K562 treated with DMSO at 1 percent for 24 hours (cell line): ENCODE data around the gene BSPRY. TPM values are rescaled to one million over a fixed set of nuclear protein-coding genes. Genes with fewer than 3 reads are reported as not detected.

Experiments used
- total RNA-seq: library from RNA; unstranded; fragments of 300-600 nt; gene quantifications from 2 replicates; pipeline ENCODE4 v1.2.3, GENCODE V29; 2022; ENCODE audit warnings: low read depth; ENCODE audit not compliant: insufficient read depth

The BSPRY gene
- total RNA-seq: 1.9 and 2.3 TPM in 2 replicates

GRCh38 chr9:113349445-113350094, at the start of gene BSPRY:
Gene BSPRY, plus strand, starts transcription at chr9:113349541. Its CDS starts 39 bp downstream, at chr9:113349580.

DNA sequence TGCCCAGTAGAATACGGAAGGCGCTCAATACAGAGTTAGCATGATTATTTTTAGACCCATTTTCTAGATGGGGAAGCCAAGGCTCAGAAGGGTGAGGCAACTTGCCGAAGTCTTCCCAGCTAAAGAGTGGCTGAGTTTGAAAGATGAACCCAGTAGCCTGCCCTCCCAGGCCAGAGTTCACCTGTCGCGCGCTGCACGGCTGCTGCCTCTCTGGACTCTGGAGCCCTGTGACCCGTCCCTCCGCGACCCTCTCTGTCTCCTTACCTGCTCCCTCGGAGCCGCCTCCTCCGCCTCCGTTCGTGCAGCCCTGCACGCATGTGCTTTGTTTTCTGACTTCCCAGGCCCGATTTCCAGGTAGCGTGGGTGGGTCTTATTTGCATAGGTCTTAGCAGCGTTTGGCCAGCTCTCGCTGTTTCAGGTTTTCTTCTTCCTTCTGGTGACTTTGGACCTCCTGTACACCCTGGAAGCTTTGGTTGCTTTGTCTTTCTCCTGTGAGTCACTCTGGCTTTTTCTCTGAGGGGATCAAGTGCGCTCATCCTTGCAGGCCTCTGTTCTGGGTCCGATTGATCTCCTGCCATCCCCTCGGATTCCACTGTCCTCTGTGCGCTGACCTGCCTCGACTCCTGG, 46.4 kb upstream of the BSPRY start, which contains the start of gene RNF183:
Gene RNF183, minus strand, starts transcription at position 585 of the 627 bp plus-strand sequence. CDS start 5,192 bp downstream, outside the sequence.

GRCh38 chr9:113340011-113340699, 9.2 kb upstream of the BSPRY start, which contains the start of gene WDR31:
Gene WDR31, minus strand, starts transcription at chr9:113340275. Its CDS starts 8,253 bp downstream, at chr9:113332022.

GRCh38 chr9:113376634-113377567, 27.6 kb downstream of the BSPRY start, which contains the start of gene HDHD3:
Gene HDHD3, minus strand, starts transcription at chr9:113376986. Its CDS starts 2,632 bp downstream, at chr9:113374354.

DNA sequence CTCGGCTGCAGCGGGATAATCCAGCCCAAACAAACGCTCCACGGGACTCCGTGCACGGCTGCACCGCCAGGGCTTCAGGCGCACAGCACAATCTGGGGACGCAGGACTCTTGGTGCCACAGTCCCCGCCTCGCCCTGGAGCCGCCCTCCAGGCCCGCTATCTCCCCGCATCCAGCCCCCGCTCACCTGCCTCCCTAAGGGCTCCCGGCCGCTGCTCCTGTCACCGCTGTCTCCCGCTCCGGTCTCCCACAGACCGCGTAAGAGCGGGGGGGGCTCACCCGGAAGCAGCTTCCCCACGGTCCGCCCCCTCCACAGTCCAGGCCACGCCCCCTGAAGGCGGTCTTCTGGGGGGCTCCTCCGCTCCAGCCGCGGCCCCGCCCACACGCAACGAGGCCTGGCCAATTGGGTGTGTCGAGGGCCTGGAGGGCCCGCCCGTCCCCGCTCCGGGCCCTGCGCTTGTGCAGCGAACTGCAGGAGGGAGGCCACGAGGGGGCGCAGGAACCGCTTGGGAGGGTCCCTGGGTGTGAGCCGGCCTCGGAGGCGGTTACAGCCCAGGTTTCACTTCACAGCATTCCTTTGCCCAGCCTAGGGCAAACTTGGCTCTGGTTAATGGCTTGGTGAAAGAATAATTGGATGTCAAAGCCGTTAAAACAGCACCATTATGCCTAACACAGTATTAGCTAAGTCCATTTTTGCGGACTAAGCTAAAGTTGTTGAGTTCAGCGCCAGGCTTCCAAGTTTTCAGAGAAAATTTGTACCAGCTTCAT, 51.9 kb downstream of the BSPRY start, which contains the start of gene ALAD:
Gene ALAD, minus strand, starts transcription at position 258 of the 766 bp plus-strand sequence. CDS start 7,725 bp downstream, outside the sequence.

GRCh38 chr9:113410207-113410864, 61.0 kb downstream of the BSPRY start, which contains the start of the genes C9orf43 and POLE3:
Gene C9orf43, plus strand, starts transcription at chr9:113410747. Its CDS starts 2,747 bp downstream, at chr9:113413494.
Gene POLE3, minus strand, starts transcription at chr9:113410675. Its CDS starts 382 bp downstream, at chr9:113410293.

Other genes with a start within 250 kb of the BSPRY start
- 4.0 and 4.8 TPM in 2 replicates for gene SLC31A2, start 198.5 kb upstream of the BSPRY start, total RNA-seq
- 14.3 and 17.2 TPM in 2 replicates for gene FKBP15, start 128.3 kb upstream of the BSPRY start, total RNA-seq
- gene SLC31A1, start 128.0 kb upstream of the BSPRY start, total RNA-seq: 33.4 and 34.5 TPM in 2 replicates
- gene CDC26, start 74.0 kb upstream of the BSPRY start, total RNA-seq: 19.5 and 24.3 TPM in 2 replicates
- 21.7 and 23.2 TPM in 2 replicates for gene PRPF4, start 73.9 kb upstream of the BSPRY start, total RNA-seq
- gene RNF183, start 46.2 kb upstream of the BSPRY start, total RNA-seq: 0.25 and 0.78 TPM in 2 replicates
- gene WDR31, start 9.3 kb upstream of the BSPRY start, total RNA-seq: 5.6 and 6.3 TPM in 2 replicates
- gene HDHD3, start 27.4 kb downstream of the BSPRY start, total RNA-seq: 51.6 and 52.3 TPM in 2 replicates
- 57.2 and 62.6 TPM in 2 replicates for gene ALAD, start 51.7 kb downstream of the BSPRY start, total RNA-seq
- gene POLE3, start 61.1 kb downstream of the BSPRY start, total RNA-seq: 55.0 and 62.5 TPM in 2 replicates
- 0.13 TPM in 1 of 2 replicates, not detected in the other for gene C9orf43, start 61.2 kb downstream of the BSPRY start, total RNA-seq
- gene RGS3, start 114.2 kb downstream of the BSPRY start, total RNA-seq: 4.8 and 6.0 TPM in 2 replicates